ENCODE data around the gene MCIDAS.

The MCIDAS gene

DNA sequence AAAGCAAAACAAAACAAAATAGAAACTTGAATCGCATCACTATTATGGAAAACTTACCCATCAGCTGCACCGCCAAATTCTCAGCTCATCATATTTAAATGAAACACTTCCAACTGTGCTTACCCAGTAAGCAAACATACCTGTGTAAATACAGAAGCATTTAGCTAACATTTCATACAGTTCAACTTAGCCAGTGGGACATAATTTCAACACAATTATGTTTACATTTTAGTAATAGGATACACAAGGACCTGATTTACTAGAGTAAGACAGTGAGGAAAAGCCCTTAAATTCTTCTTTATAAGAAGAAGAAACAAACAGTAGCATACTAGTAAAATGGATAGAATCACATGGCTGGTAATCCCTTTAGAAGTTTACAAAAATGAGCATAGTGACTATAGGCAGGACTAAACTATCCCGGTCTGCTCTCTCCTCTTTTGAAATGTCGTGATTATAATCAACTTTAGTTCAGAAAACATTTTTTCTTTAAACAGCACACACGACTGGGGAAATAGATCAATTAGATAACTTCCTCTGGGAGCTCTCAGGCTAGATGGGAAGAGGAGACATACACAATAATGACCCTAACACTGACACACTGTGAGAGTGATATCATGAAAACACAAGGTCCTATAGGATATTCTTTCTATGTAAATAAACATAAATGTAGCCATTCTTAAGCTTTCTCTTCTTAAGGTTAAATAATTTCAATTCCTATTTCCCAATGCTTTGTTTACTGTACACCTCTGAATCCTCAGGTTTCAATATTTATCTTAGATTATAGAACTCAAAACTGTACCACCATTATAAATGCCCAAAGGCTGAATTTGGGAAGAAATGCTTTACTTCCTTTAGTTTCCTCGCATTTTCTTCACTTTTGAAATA, 38.2 kb downstream of the MCIDAS start:
- H3K36me3 ChIP-seq (ENCODE audit: insufficient read depth, low read length) = no peaks in the 10 kb centered on the region
- no peaks in the 10 kb centered on the region for H3K4me1 ChIP-seq (ENCODE audit: insufficient read depth, low read length)
- no peak overlapping the region for H3K9ac ChIP-seq (ENCODE audit: low read depth, low read length)

DNA sequence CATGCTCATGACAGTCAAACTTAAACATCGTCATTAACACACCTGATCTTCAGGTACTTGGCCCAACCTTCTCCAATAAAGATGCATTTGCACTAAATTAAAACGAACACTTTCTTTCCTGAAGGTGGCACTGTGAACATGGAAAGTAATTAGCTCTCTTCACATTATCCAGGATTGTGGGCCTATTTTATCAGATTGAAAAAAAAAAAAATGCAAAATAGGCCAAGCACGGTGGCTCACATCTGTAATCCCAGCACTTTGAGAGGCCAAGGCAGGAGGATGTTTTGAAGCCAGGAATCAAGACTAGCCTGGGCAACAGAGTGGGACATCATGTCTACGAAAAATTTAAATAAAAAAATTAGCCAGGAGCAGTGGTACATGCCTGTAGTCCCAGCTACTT, 39.7 kb downstream of the MCIDAS start:
- Histone ChIP-seq H3K9me3 (ENCODE audit: control insufficient read depth, insufficient read depth, low read length) (no peaks in the 10 kb centered on the region), H3K9ac (ENCODE audit: low read depth, low read length) (no peak overlapping the region), H3K4me1 (ENCODE audit: insufficient read depth, low read length) (no peaks in the 10 kb centered on the region), H3K36me3 (ENCODE audit: insufficient read depth, low read length) (no peaks in the 10 kb centered on the region)

More for the DNA sequence above, 38.2 kb downstream of the MCIDAS start:
- H3K9me3 ChIP-seq (ENCODE audit: control insufficient read depth, insufficient read depth, low read length) = no peaks in the 10 kb centered on the region

DNA sequence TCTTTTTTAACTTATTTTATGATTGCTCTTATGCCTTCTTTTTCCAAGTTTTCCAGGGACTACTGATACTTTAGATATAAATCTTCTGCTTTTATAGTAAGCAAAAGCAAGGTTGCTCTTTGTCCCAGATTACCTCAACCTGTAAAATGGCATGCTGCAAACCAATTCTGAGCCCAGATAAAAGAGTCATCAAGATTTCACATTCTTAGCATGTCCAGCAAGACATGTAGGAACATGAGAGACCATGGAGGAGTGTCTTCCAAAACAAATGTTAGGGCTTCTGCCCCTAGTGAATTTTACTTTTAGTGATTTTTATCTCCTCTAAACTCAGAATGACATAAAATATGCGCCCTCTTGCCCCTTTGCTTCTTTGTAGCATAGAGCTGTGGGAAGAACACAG, 47.1 kb downstream of the MCIDAS start:
- no peaks in the 10 kb centered on the region for H3K9me3 ChIP-seq (ENCODE audit: control insufficient read depth, insufficient read depth, low read length)
- H3K36me3 ChIP-seq (ENCODE audit: insufficient read depth, low read length) = no peaks in the 10 kb centered on the region
- H3K9ac ChIP-seq (ENCODE audit: low read depth, low read length) = no peak overlapping the region
- no peaks in the 10 kb centered on the region for H3K4me1 ChIP-seq (ENCODE audit: insufficient read depth, low read length)

DNA sequence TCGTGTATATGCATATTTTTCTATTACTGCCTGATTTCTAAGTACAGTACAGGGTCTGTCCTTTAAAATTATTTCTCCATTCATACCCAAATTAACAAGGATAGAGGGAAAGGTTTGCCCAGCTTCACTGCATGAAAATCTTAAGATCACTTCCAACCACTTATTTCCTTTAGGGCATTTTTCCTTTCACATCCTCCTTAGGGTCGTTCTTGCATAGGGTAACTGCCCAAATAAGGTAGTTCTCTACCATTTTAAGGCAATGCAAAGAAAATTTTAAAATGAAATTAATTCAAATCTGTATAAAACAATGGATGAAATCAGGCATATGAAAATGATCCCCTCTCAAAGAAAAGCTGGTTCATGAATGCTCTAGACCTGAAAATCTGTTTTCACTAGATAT, 50.0 kb downstream of the MCIDAS start:
- Histone ChIP-seq H3K4me1 (ENCODE audit: insufficient read depth, low read length) (no peaks in the 10 kb centered on the region), H3K9me3 (ENCODE audit: control insufficient read depth, insufficient read depth, low read length) (no peaks in the 10 kb centered on the region), H3K36me3 (ENCODE audit: insufficient read depth, low read length) (no peaks in the 10 kb centered on the region), H3K9ac (ENCODE audit: low read depth, low read length) (peak overlapping the region; percentile 62; the same call in 1 of the 2 replicates)

DNA sequence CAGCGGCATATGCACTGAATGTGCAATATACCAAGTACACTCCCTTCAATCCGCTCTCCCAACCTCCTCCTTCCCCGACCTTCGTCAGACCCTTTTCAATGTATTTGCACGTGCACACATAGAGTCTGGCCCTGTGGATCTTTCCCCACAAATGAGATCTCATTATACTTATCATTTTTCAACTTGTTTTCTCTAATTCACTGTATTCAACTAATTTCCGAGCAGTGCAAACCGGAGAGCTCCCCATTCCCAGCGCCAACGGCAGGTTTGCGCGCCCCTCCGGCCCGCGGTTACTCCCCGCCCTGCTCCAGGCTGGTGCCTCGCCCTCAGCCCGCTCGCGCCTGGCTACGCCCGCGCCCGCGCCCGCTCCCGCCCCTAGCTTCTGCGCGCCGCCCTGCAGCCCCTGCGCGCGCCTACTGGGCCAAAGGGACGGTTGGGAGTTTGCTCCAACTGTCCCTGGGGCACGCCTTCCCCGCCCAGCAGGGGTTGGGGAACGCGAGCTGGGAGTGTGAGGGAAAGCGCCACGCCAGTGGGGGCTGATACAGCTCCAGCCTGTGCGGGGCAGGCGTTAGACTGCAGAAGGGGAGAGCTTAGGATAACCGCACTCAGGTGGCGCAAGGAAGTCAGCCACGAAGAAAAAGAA, 50.8 kb downstream of the MCIDAS start:
- no peaks in the 10 kb centered on the region for H3K36me3 ChIP-seq (ENCODE audit: insufficient read depth, low read length)
- no peaks in the 10 kb centered on the region for H3K4me1 ChIP-seq (ENCODE audit: insufficient read depth, low read length)
- no peaks in the 10 kb centered on the region for H3K9me3 ChIP-seq (ENCODE audit: control insufficient read depth, insufficient read depth, low read length)
- H3K9ac ChIP-seq (ENCODE audit: low read depth, low read length) = peak overlapping the region; percentile 62; the same call in 1 of the 2 replicates

DNA sequence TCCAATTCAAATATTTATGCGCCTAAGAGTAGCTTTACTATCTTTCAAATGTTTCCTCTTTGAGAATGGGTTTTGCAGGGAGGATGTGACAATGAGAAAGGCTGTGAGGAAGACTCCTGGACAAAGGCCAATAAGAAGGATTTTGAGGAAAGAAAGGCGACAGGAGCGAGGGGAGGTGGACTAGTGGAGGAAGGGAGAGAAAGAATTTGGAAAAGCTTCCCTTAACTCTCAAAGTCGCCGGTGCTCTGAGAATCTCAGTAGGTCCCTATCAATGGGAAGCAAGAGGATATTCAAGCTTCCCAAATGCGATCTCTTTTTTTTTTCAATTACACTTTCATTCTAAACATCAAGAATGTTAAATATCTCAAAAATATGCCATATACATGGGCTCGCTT, 51.3 kb downstream of the MCIDAS start:
- peak overlapping the region; percentile 62; the same call in 1 of the 2 replicates for H3K9ac ChIP-seq (ENCODE audit: low read depth, low read length)

DNA sequence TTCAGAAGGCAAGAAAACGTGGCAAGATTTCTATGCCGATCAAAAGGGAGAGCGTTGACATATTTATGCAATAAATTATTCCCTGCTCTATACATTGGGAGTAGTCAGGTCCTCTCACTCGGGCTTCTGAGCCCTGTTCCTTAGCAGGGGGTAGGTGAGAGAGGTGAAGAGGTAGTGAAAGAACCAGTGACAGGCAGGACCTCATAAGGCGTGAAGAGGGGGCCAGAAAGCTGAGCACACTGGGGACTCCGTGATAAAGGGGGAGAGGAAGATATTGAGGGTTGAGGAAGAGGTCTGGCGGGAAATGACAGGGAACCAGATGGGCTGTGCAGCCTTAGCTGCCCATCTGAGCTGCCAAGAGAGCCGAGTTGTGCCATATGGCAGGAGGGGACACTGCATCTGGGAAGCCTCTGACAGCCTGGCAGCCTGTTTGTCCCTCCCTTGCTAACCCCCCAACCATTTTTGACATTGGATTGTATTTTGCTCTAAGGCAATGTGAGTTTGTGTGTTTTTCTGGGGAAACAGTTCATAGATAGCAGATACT, 53.4 kb downstream of the MCIDAS start:
- H3K9ac ChIP-seq (ENCODE audit: low read depth, low read length) = peak overlapping the region; percentile 54; the same call in 1 of the 2 replicates
- no peaks in the 10 kb centered on the region for H3K36me3 ChIP-seq (ENCODE audit: insufficient read depth, low read length)
- no peaks in the 10 kb centered on the region for H3K4me1 ChIP-seq (ENCODE audit: insufficient read depth, low read length)
- no peaks in the 10 kb centered on the region for H3K9me3 ChIP-seq (ENCODE audit: control insufficient read depth, insufficient read depth, low read length)

More for the DNA sequence above, 51.3 kb downstream of the MCIDAS start:
- no peaks in the 10 kb centered on the region for H3K36me3 ChIP-seq (ENCODE audit: insufficient read depth, low read length)
- H3K4me1 ChIP-seq (ENCODE audit: insufficient read depth, low read length) = no peaks in the 10 kb centered on the region
- no peaks in the 10 kb centered on the region for H3K9me3 ChIP-seq (ENCODE audit: control insufficient read depth, insufficient read depth, low read length)

DNA sequence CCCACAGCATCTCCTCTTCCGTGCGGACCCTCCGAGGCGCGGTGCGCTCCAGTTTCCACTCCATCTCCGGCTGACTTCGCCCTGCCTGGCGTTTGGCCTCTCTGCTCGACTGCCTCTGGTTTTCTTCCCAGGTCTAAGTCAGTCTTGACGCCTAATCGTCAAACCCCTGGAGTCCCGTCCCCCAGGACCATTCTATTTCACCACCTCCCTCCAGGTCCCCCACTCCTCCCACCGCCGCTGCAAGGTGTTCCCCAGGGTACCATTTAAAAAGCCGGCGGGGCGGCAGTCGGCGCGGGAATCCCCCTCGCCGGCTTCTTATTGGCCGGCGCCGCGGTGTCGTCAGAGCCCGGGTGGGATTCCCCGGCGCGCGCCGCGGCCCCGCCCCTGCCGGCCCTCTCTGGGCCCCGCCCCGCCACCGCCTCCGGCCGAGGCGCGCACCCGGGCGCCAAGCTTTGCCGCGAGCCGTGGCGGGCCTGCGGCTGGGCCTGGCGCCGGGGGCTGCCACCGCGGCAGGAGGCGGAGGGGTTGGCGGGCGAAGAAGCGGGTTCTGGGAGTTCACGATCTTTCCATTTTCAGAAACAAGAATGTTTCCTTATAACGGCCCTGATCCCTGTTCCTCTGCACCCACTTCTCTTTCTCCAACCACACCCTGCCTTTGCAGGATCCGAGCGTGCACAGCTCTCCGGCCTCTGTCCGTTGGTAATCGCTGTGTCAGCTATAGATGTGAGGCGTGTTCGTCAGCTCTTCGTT, 54.0 kb downstream of the MCIDAS start, which contains the start of gene CDC20B:
TSS of gene CDC20B (minus strand) at position 241 of the 750 bp plus-strand sequence. CDS start at position 64, 177 bp downstream.
- Histone ChIP-seq H3K9ac (ENCODE audit: low read depth, low read length) (peak within 1 kb of the TSS; percentile 54; the same call in 1 of the 2 replicates), H3K36me3 (ENCODE audit: insufficient read depth, low read length) (no peaks in the 10 kb centered on the region), H3K4me1 (ENCODE audit: insufficient read depth, low read length) (no peaks in the 10 kb centered on the region), H3K9me3 (ENCODE audit: control insufficient read depth, insufficient read depth, low read length) (no peaks in the 10 kb centered on the region)

DNA sequence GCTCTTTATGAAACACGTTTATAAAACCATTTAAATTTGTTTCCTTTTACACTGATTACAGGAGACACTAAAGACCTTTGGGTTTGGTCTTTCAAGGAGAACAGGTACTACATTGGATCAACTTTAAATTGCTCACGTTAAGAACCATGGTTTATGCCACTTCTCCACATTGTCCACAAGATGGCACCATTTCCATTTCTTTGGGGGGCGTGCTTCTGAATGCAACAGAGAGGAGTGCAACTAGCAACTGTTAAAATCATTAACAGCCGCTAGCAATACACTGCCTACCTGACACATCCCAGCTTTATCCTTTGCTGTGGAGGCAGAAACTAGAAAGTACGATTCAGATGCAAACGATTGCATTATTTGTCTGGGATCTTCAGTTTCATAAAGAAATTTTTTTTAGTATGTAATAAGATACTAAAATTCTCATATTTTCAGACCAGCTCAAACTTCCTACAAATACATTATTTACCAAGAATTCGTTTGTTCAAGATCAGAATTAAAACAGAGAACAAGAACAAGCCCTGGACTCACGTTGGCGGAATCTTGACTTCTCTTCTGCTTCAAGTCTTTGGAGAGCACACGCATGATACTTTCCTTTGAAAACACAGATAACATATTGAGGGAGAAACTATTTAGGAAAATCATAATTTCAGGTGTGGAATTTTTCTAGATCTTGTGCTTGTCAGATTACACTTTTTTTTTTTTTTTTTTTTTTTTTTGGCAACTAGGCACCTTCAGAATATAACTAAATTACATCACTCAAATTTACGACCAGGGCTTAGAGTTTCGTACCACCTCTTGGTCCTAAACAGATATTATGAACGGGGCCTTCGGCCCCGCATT, 54.8 kb downstream of the MCIDAS start:
- Histone ChIP-seq H3K36me3 (ENCODE audit: insufficient read depth, low read length) (no peaks in the 10 kb centered on the region; the same call in 1 of the 2 replicates), H3K9ac (ENCODE audit: low read depth, low read length) (peak overlapping the region; percentile 41; the same call in 1 of the 2 replicates), H3K9me3 (ENCODE audit: control insufficient read depth, insufficient read depth, low read length) (no peaks in the 10 kb centered on the region), H3K4me1 (ENCODE audit: insufficient read depth, low read length) (no peaks in the 10 kb centered on the region)

DNA sequence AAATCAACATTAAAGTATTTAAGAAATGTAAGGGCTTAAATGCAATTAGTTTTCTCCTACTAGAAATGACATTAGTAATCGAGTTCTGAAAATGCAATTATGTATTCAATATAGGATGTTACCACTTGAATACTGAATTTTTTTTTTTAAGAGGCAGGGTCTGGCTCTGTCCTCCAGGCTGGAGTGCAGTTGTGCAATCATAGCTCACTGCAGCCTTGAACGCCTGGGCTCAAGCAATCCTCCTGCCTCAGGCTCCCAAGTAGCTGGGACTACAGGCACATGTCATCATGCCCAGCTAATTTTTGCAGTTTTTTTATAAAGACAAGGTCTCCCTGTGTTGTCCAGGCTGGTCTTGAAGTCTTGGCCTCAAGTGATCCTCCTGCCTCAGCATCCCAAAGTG, 55.6 kb downstream of the MCIDAS start:
- H3K9ac ChIP-seq (ENCODE audit: low read depth, low read length) = no peak overlapping the region
- no peaks in the 10 kb centered on the region for H3K9me3 ChIP-seq (ENCODE audit: control insufficient read depth, insufficient read depth, low read length)
- H3K4me1 ChIP-seq (ENCODE audit: insufficient read depth, low read length) = no peaks in the 10 kb centered on the region
- no peaks in the 10 kb centered on the region; the same call in 1 of the 2 replicates for H3K36me3 ChIP-seq (ENCODE audit: insufficient read depth, low read length)
